Osteocyte (in vitro differentiated cells): ENCODE data around the gene MPV17L2. TPM values are rescaled to one million over a fixed set of nuclear protein-coding genes. Genes with fewer than 3 reads are reported as not detected.

ENCODE experiments used
- DNase-seq: peaks from one replicate; pipeline ENCODE4 v3.0.0; 2021; ENCODE audit warnings: mixed read lengths; ENCODE audit not compliant: unreplicated experiment; ENCODE audit errors: extremely low spot score
- H3K27ac Mint-ChIP-seq: one replicate; pipeline ENCODE4 v1.8.0; 2021; ENCODE audit warnings: mild to moderate bottlenecking, mixed read lengths; ENCODE audit not compliant: unreplicated experiment
- H3K27me3 Mint-ChIP-seq: one replicate; pipeline ENCODE4 v1.8.0; 2021; ENCODE audit warnings: mixed read lengths; ENCODE audit not compliant: unreplicated experiment
- H3K36me3 Mint-ChIP-seq: one replicate; pipeline ENCODE4 v1.8.0; 2021; ENCODE audit warnings: mixed read lengths; ENCODE audit not compliant: unreplicated experiment
- H3K4me1 Mint-ChIP-seq: one replicate; pipeline ENCODE4 v1.8.0; 2021; ENCODE audit warnings: mixed read lengths; ENCODE audit not compliant: unreplicated experiment
- H3K4me3 Mint-ChIP-seq: one replicate; pipeline ENCODE4 v1.8.0; 2021; ENCODE audit warnings: mild to moderate bottlenecking, moderate library complexity, mixed read lengths; ENCODE audit not compliant: unreplicated experiment
- H3K9me3 Mint-ChIP-seq: one replicate; pipeline ENCODE4 v1.8.0; 2021; ENCODE audit warnings: mixed read lengths; ENCODE audit not compliant: unreplicated experiment
- total RNA-seq: library from RNA; stranded (reverse); gene quantifications from 2 replicates; pipeline ENCODE4 v1.2.1, GENCODE V29; 2021
- TF ChIP-seq, protein P1 (sequence below): fragments of 200-600 bp; sonication (generic); IDR thresholded peaks from 2 replicates; pipeline ENCODE4 v1.5.0; 2021; ENCODE audit warnings: antibody characterized with exemption, mild to moderate bottlenecking, moderate library complexity

The MPV17L2 gene
- total RNA-seq, 1 donor from 2014 or later = 11.6 TPM

DNA sequence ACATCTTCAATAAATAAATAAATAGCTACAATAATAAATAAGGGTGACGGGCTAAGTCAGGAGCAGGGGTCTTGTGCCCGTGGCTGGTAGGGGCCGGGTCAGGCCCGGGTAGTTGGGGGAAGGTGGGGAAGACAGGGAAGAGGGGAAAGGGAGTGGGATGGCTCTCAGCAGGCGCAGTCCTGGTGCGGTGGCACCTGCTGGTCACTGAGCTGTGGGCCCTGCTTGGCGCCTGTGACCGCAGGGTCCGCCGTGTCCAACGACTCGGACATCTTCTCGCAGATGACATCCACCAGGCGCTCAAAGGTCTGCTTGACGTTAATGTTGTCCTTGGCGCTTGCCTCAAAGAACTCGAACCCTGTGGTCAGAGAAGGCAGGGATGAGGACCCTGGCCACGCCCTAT lies 4.3 kb downstream of the MPV17L2 start:
- TF ChIP-seq, protein P1, sequence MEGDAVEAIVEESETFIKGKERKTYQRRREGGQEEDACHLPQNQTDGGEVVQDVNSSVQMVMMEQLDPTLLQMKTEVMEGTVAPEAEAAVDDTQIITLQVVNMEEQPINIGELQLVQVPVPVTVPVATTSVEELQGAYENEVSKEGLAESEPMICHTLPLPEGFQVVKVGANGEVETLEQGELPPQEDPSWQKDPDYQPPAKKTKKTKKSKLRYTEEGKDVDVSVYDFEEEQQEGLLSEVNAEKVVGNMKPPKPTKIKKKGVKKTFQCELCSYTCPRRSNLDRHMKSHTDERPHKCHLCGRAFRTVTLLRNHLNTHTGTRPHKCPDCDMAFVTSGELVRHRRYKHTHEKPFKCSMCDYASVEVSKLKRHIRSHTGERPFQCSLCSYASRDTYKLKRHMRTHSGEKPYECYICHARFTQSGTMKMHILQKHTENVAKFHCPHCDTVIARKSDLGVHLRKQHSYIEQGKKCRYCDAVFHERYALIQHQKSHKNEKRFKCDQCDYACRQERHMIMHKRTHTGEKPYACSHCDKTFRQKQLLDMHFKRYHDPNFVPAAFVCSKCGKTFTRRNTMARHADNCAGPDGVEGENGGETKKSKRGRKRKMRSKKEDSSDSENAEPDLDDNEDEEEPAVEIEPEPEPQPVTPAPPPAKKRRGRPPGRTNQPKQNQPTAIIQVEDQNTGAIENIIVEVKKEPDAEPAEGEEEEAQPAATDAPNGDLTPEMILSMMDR = no peak
- no peak for DNase-seq
- Mint-ChIP-seq H3K4me3 (no peak overlapping the region), H3K27ac (no peak overlapping the region), H3K4me1 (peaks cover 10% of the 10 kb centered on the region), H3K27me3 (no peaks in the 10 kb centered on the region), H3K36me3 (peaks cover 4% of the 10 kb centered on the region), H3K9me3 (no peaks in the 10 kb centered on the region)

GRCh38 chr19:18197941-18198340 lies 4.9 kb downstream of the MPV17L2 start:
- DNase-seq = no peak
- Mint-ChIP-seq H3K4me1 (peaks cover 9% of the 10 kb centered on the region), H3K27ac (no peak overlapping the region), H3K36me3 (peaks cover 4% of the 10 kb centered on the region), H3K9me3 (no peaks in the 10 kb centered on the region), H3K27me3 (no peaks in the 10 kb centered on the region), H3K4me3 (no peak overlapping the region)
- TF ChIP-seq, protein P1 = no peak

- Mint-ChIP-seq H3K4me3 (no peak overlapping the region), H3K9me3 (no peaks in the 10 kb centered on the region), H3K27me3 (no peaks in the 10 kb centered on the region), H3K36me3 (peaks cover 4% of the 10 kb centered on the region), H3K4me1 (peaks cover 13% of the 10 kb centered on the region), H3K27ac (no peak overlapping the region)
- TF ChIP-seq, protein P1 = no peak
- no peak for DNase-seq
Observed at GRCh38 chr19:18198374-18198773, 5.4 kb downstream of the MPV17L2 start.

DNA sequence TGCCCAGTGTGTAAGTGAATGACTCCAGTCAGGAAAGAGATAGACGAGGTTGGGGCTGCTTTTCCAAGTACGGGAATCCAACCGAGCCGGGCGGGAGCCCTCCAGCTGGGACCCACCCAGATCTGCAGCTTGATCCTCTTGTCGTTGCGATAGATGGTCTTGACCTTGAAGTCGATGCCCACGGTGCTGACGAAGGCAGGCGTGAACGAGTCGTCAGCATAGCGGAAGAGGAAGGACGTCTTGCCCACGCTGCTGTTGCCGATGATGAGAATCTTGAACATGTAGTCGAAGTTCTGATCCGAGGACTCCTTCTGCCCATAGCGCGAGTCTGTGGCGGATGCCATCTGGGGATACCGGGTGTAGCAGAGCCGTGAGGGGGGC lies 9.4 kb downstream of the MPV17L2 start:
- H3K36me3 Mint-ChIP-seq = peaks cover 4% of the 10 kb centered on the region
- no peaks in the 10 kb centered on the region for H3K27me3 Mint-ChIP-seq
- H3K4me3 Mint-ChIP-seq = peak overlapping the region; percentile 57

GRCh38 chr19:18202778-18203407 lies 9.9 kb downstream of the MPV17L2 start:
- H3K27ac Mint-ChIP-seq = no peak overlapping the region
- TF ChIP-seq, protein P1 = peak; percentile 25
- DNase-seq = no peak
- peaks cover 4% of the 10 kb centered on the region for H3K36me3 Mint-ChIP-seq
- peaks cover 24% of the 10 kb centered on the region for H3K4me1 Mint-ChIP-seq
- peak overlapping the region; percentile 86 for H3K4me3 Mint-ChIP-seq
- H3K9me3 Mint-ChIP-seq = no peaks in the 10 kb centered on the region
- H3K27me3 Mint-ChIP-seq = no peaks in the 10 kb centered on the region

More for the DNA sequence above, 9.4 kb downstream of the MPV17L2 start:
- Mint-ChIP-seq H3K27ac (no peak overlapping the region), H3K9me3 (no peaks in the 10 kb centered on the region), H3K4me1 (peaks cover 24% of the 10 kb centered on the region)
- TF ChIP-seq, protein P1 = no peak
- DNase-seq = no peak
